Liver (tissue), 9 donors: Measurements from ENCODE around the gene ABCA3. TPM values are rescaled to one million over a fixed set of nuclear protein-coding genes. Genes with fewer than 3 reads are reported as not detected.

Source experiments
- DNase-seq: peaks from one replicate; pipeline ENCODE4 v3.0.0-alpha.2; 2017; ENCODE audit warnings: low spot score
- H3K27ac ChIP-seq, 2 donors: one replicate each; pipeline ENCODE4 v1.7.0; 2013; ENCODE audit warnings: inconsistent platforms in 2 of 2, low read length in 2 of 2, control low read depth in 1 of 2, low read depth in 1 of 2, mild to moderate bottlenecking in 1 of 2
- H3K27me3 ChIP-seq, 4 donors: one replicate each; pipeline versions ENCODE4 v1.6.1 to v1.7.0; 2013; ENCODE audit warnings: low read length in 3 of 4, inconsistent platforms in 1 of 4, mild to moderate bottlenecking in 1 of 4, moderate library complexity in 1 of 4; ENCODE audit not compliant: control insufficient read depth in 4 of 4, insufficient read depth in 4 of 4
- H3K36me3 ChIP-seq, 4 donors: one replicate each; pipeline versions ENCODE4 v1.6.1 to v1.7.0; 2013; ENCODE audit warnings: low read length in 3 of 4, mild to moderate bottlenecking in 3 of 4, low read depth in 1 of 4, moderate library complexity in 1 of 4; ENCODE audit not compliant: control insufficient read depth in 4 of 4, insufficient read depth in 3 of 4
- H3K4me1 ChIP-seq, 4 donors: one replicate each; pipeline versions ENCODE4 v1.6.1 to v1.7.0; 2013; ENCODE audit warnings: low read length in 3 of 4, mild to moderate bottlenecking in 3 of 4, moderate library complexity in 1 of 4; ENCODE audit not compliant: control insufficient read depth in 4 of 4, insufficient read depth in 4 of 4
- H3K4me3 ChIP-seq, 3 donors: one replicate each; pipeline versions ENCODE4 v1.6.1 to v1.7.0; 2013; ENCODE audit warnings: low read length in 3 of 3, control low read depth in 1 of 3, low read depth in 1 of 3, mild to moderate bottlenecking in 1 of 3
- H3K9ac ChIP-seq, 2 donors: one replicate each; pipeline ENCODE4 v1.7.0; 2013; ENCODE audit warnings: low read length in 2 of 2, mild to moderate bottlenecking in 2 of 2, moderate library complexity in 2 of 2, control low read depth in 1 of 2, low read depth in 1 of 2
- H3K9me3 ChIP-seq, 4 donors: one replicate each; pipeline versions ENCODE4 v1.6.1 to v1.7.0; 2013; ENCODE audit warnings: low read length in 3 of 4; ENCODE audit not compliant: control insufficient read depth in 4 of 4
- ATF3 ChIP-seq: IDR thresholded peaks from 2 replicates; pipeline ENCODE4 v1.6.1; 2016; ENCODE audit warnings: antibody characterized with exemption
- EGR1 ChIP-seq, 2 donors: IDR thresholded peaks; 2 replicates each; pipeline ENCODE4 v1.6.1; 2016 to 2018; ENCODE audit warnings: antibody characterized with exemption in 2 of 2, low read depth in 2 of 2
- FOXA1 ChIP-seq: IDR thresholded peaks from 2 replicates; pipeline ENCODE4 v1.6.1; 2016; ENCODE audit warnings: antibody characterized with exemption
- FOXA2 ChIP-seq: IDR thresholded peaks from 2 replicates; pipeline ENCODE4 v1.6.1; 2016; ENCODE audit warnings: antibody characterized with exemption
- GABPA ChIP-seq, 2 donors: IDR thresholded peaks in 1 of 2; conservative IDR thresholded peaks in 1 of 2; 2 replicates each; pipeline ENCODE4 v1.6.1; 2016; ENCODE audit warnings: antibody characterized with exemption in 2 of 2, mild to moderate bottlenecking in 1 of 2, moderate library complexity in 1 of 2
- HNF4A ChIP-seq, 2 donors: conservative IDR thresholded peaks; 2 replicates each; pipeline ENCODE4 v1.6.1; 2016; ENCODE audit warnings: antibody characterized with exemption in 2 of 2, mild to moderate bottlenecking in 2 of 2
- HNF4G ChIP-seq: IDR thresholded peaks from 2 replicates; pipeline ENCODE4 v1.6.1; 2016; ENCODE audit warnings: antibody characterized with exemption
- JUND ChIP-seq, 2 donors: IDR thresholded peaks; 2 replicates each; pipeline ENCODE4 v1.6.1; 2016; ENCODE audit warnings: antibody characterized with exemption in 2 of 2
- NR2F2 ChIP-seq: IDR thresholded peaks from 2 replicates; pipeline ENCODE4 v1.6.1; 2016; ENCODE audit warnings: antibody characterized with exemption
- RAD21 ChIP-seq, 2 donors: IDR thresholded peaks; 2 replicates each; pipeline ENCODE4 v1.6.1; 2016; ENCODE audit warnings: antibody characterized with exemption in 2 of 2, mild to moderate bottlenecking in 2 of 2
- RXRA ChIP-seq, 2 donors: IDR thresholded peaks; 2 replicates each; pipeline ENCODE4 v1.6.1; 2017 to 2018; ENCODE audit warnings: antibody characterized with exemption in 2 of 2, mild to moderate bottlenecking in 1 of 2
- SP1 ChIP-seq: IDR thresholded peaks from 2 replicates; pipeline ENCODE4 v1.6.1; 2018; ENCODE audit warnings: antibody characterized with exemption, mild to moderate bottlenecking
- TAF1 ChIP-seq: conservative IDR thresholded peaks from 2 replicates; pipeline ENCODE4 v1.6.1; 2016; ENCODE audit warnings: antibody characterized with exemption, mild to moderate bottlenecking
- YY1 ChIP-seq: IDR thresholded peaks from 2 replicates; pipeline ENCODE4 v1.6.1; 2016; ENCODE audit warnings: antibody characterized with exemption, mild to moderate bottlenecking
- ZBTB33 ChIP-seq: IDR thresholded peaks from 2 replicates; pipeline ENCODE4 v1.6.1; 2016; ENCODE audit warnings: antibody characterized with exemption
- WGBS: extraction: QIAGEN DNeasy Blood & Tissue Kit; methylation state at CpG from one replicate; pipeline ENCODE4 v1.1.7; 2013; 5-methylcytosine and 5-hydroxymethylcytosine counted together
- polyA plus RNA-seq, 2 donors: library from polyadenylated mRNA; stranded (reverse) in 1 of 2; unstranded in 1 of 2; fragments of 200-250 nt in 1 of 2; fragments of >200 nt in 1 of 2; fragmentation: Nextera tagmentation in 1 of 2; extraction: Ambion mirVana in 1 of 2; gene quantifications; one replicate each; pipeline versions ENCODE4 v1.2.1 to v1.2.3, GENCODE V29; 2013 to 2015
- total RNA-seq, 2 donors: library from RNA; depleted of rRNA; stranded (reverse); fragments of >200 nt; gene quantifications; one replicate each; pipeline ENCODE4 v1.2.3, GENCODE V29; 2014
- TF ChIP-seq, protein P1 (sequence below): IDR thresholded peaks from 2 replicates; pipeline ENCODE4 v1.6.1; 2016; ENCODE audit warnings: antibody characterized with exemption, mild to moderate bottlenecking
- TF ChIP-seq, protein P2 (sequence below): fragments of 150-350 bp; IDR thresholded peaks from 2 replicates; pipeline ENCODE4 v1.5.1; 2017; ENCODE audit warnings: improper control_type of control experiment, low read depth, low read length; ENCODE audit not compliant: missing input control
- TF ChIP-seq, protein P3 (sequence below): IDR thresholded peaks from 2 replicates; pipeline ENCODE4 v1.6.1; 2016; ENCODE audit warnings: antibody characterized with exemption
- donor health status: healthy.
- donor health status: healthy.
- donor health status: healthy.
- donor health status: healthy.
- donor health status: healthy.

The ABCA3 gene
- total and polyA plus RNA-seq, 4 donors = 0.47 to 1.1 (median 0.77) TPM

DNA sequence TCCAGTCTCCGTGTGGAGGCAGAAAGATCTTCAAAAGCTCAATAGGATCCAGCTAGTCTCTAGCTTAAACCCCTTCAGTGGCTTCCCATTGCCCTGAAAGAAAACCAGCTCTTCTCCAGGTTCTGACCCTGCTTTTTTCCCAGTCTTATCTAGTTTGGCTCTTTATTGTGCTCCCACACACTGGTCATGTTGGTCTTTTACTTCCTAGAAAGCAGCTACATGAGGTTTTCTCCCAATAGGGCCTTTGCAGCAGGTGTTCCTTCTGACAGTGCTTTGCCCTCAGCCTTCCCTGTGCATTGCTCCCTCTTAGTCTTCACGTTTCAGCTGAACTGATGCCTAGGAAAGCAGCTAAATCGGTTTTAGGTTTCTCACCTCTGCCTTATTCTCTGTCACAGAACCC, 21.7 kb upstream of the ABCA3 start:
- 75% methylated on average over 3 of the region's 3 CpGs for WGBS
- no peak for TF ChIP-seq FOXA2
- TF ChIP-seq RAD21 (IDR thresholded peaks at IDR 0.05) = no peak
- TF ChIP-seq RXRA (IDR thresholded peaks at IDR 0.05) = no peak
- no peak for TF ChIP-seq ZBTB33
- TF ChIP-seq GABPA (IDR thresholded peaks at IDR 0.05 in 1 of 2, conservative IDR thresholded peaks at IDR 0.05 in 1 of 2) = no peak
- TF ChIP-seq JUND (IDR thresholded peaks at IDR 0.05) = no peak
- no peak for TF ChIP-seq HNF4A (conservative IDR thresholded peaks at IDR 0.05)
- no peak for TF ChIP-seq TAF1
- TF ChIP-seq, protein P1, sequence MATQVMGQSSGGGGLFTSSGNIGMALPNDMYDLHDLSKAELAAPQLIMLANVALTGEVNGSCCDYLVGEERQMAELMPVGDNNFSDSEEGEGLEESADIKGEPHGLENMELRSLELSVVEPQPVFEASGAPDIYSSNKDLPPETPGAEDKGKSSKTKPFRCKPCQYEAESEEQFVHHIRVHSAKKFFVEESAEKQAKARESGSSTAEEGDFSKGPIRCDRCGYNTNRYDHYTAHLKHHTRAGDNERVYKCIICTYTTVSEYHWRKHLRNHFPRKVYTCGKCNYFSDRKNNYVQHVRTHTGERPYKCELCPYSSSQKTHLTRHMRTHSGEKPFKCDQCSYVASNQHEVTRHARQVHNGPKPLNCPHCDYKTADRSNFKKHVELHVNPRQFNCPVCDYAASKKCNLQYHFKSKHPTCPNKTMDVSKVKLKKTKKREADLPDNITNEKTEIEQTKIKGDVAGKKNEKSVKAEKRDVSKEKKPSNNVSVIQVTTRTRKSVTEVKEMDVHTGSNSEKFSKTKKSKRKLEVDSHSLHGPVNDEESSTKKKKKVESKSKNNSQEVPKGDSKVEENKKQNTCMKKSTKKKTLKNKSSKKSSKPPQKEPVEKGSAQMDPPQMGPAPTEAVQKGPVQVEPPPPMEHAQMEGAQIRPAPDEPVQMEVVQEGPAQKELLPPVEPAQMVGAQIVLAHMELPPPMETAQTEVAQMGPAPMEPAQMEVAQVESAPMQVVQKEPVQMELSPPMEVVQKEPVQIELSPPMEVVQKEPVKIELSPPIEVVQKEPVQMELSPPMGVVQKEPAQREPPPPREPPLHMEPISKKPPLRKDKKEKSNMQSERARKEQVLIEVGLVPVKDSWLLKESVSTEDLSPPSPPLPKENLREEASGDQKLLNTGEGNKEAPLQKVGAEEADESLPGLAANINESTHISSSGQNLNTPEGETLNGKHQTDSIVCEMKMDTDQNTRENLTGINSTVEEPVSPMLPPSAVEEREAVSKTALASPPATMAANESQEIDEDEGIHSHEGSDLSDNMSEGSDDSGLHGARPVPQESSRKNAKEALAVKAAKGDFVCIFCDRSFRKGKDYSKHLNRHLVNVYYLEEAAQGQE = no peak
- TF ChIP-seq, protein P2, sequence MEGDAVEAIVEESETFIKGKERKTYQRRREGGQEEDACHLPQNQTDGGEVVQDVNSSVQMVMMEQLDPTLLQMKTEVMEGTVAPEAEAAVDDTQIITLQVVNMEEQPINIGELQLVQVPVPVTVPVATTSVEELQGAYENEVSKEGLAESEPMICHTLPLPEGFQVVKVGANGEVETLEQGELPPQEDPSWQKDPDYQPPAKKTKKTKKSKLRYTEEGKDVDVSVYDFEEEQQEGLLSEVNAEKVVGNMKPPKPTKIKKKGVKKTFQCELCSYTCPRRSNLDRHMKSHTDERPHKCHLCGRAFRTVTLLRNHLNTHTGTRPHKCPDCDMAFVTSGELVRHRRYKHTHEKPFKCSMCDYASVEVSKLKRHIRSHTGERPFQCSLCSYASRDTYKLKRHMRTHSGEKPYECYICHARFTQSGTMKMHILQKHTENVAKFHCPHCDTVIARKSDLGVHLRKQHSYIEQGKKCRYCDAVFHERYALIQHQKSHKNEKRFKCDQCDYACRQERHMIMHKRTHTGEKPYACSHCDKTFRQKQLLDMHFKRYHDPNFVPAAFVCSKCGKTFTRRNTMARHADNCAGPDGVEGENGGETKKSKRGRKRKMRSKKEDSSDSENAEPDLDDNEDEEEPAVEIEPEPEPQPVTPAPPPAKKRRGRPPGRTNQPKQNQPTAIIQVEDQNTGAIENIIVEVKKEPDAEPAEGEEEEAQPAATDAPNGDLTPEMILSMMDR = no peak
- TF ChIP-seq, protein P3, sequence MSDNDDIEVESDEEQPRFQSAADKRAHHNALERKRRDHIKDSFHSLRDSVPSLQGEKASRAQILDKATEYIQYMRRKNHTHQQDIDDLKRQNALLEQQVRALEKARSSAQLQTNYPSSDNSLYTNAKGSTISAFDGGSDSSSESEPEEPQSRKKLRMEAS = no peak
- TF ChIP-seq SP1 = no peak
- no peak for TF ChIP-seq HNF4G
- no peak for TF ChIP-seq EGR1 (IDR thresholded peaks at IDR 0.05; ENCODE audit: low read depth in 2 of 2)

DNA sequence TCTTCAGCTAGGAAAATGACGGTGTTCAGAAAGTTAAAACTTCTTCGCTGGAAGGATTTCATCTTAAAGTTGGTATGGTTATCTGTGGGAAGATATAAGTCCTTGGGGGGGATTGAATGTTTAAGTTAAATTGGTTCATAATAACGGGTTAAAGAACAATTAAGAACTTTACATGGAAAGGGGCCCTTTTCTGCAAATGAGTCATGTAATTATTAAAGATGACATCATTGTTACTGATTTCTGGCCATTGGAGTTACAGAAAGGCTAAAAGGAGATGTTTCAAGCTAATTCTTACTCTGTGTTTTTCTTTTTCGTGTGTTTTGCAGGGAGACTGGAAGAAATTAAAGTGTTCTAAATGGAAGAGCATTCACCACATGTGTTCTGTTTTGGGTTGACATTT, 20.6 kb upstream of the ABCA3 start:
- WGBS = 80% methylated on average over 4 of the region's 4 CpGs
- Histone ChIP-seq H3K27me3 (no peaks in the 10 kb centered on the region), H3K9ac (no peak overlapping the region), H3K4me3 (no peak overlapping the region), H3K4me1 (no peaks in the 10 kb centered on the region), H3K36me3 (no peaks in the 10 kb centered on the region), H3K9me3 (peaks cover 0 to 1% (median 0%) of the 10 kb centered on the region in 4 donors), H3K27ac (no peak overlapping the region)
- DNase-seq = no peak
- TF ChIP-seq TAF1 (no peak), RXRA (IDR thresholded peaks at IDR 0.05) (no peak), HNF4A (conservative IDR thresholded peaks at IDR 0.05) (no peak), FOXA2 (no peak), YY1 (no peak), NR2F2 (no peak), GABPA (IDR thresholded peaks at IDR 0.05 in 1 of 2, conservative IDR thresholded peaks at IDR 0.05 in 1 of 2) (no peak), FOXA1 (no peak), RAD21 (IDR thresholded peaks at IDR 0.05) (no peak), JUND (IDR thresholded peaks at IDR 0.05) (no peak), EGR1 (IDR thresholded peaks at IDR 0.05; ENCODE audit: low read depth in 2 of 2) (no peak), ATF3 (no peak), ZBTB33 (no peak), HNF4G (no peak)
- TF ChIP-seq, protein P1 = no peak
- TF ChIP-seq, protein P3 = no peak

More for the DNA sequence above, 21.7 kb upstream of the ABCA3 start:
- Histone ChIP-seq H3K4me3 (no peak overlapping the region), H3K27ac (no peak overlapping the region), H3K36me3 (no peaks in the 10 kb centered on the region), H3K9ac (no peak overlapping the region), H3K9me3 (no peaks in the 10 kb centered on the region), H3K4me1 (no peaks in the 10 kb centered on the region), H3K27me3 (no peaks in the 10 kb centered on the region)
- no peak for DNase-seq
